Measurements from ENCODE around the gene ZDHHC8. TPM values are rescaled to one million over a fixed set of nuclear protein-coding genes. Genes with fewer than 3 reads are reported as not detected.

The ZDHHC8 gene, protein sequence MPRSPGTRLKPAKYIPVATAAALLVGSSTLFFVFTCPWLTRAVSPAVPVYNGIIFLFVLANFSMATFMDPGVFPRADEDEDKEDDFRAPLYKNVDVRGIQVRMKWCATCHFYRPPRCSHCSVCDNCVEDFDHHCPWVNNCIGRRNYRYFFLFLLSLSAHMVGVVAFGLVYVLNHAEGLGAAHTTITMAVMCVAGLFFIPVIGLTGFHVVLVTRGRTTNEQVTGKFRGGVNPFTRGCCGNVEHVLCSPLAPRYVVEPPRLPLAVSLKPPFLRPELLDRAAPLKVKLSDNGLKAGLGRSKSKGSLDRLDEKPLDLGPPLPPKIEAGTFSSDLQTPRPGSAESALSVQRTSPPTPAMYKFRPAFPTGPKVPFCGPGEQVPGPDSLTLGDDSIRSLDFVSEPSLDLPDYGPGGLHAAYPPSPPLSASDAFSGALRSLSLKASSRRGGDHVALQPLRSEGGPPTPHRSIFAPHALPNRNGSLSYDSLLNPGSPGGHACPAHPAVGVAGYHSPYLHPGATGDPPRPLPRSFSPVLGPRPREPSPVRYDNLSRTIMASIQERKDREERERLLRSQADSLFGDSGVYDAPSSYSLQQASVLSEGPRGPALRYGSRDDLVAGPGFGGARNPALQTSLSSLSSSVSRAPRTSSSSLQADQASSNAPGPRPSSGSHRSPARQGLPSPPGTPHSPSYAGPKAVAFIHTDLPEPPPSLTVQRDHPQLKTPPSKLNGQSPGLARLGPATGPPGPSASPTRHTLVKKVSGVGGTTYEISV
- total RNA-seq (2014; rRNA removed; shearing (Covaris generic)) = 7.3 and 7.7 TPM in 2 replicates

DNA sequence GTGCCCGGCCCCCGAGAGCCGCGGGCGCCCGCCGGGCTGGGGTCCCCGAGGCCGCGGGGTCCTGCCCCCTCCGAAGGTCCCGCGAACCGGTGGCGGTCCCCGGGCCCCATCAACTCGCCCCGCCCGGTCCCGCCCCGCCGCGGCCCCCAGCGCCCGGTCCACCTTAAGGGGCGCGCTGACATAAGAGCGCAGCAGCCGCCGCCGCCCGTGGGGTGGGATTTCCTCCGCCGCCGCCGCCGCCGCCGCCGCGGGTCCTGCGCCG, at the start of gene ZDHHC8:
ZDHHC8 (plus strand) TSS at position 208 of the 262 bp plus-strand sequence. CDS start 144 bp downstream, outside the sequence.

DNA sequence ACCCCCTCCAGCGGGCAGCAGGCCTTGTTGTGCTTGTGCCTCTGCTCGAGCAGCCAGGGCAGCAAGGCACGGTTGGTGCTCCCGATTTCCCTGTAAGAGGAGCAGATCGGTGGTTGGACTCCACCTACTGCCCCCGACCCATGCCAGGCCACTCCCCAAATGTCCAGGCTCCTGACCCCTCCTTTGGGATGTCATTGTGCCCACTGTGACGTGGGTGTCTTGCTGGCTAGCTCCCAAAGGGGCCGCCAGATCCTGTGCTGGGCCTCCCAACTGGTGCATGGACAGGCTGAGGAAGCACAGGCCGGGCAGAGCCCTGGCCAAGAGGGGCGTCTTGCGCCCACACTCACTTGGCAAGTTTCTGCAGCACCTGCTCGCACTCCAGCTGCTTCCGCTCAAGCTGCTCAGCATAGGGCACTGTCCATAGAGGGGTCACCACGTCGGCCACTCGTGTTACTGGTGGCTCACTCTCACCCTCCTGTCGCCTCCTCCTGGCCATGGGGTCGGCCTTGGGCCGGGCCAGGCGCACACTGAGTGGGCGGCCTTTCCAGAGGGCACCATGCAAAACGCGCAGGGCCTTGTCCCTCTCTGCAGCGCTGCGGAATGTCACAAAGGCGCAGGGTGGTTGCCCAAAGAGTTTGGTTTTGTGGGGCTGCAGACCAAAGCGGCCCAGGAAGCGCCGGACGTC, 15.8 kb upstream of the ZDHHC8 start, which contains the start of gene RANBP1:
RANBP1 (plus strand) TSS at position 414 of the 685 bp plus-strand sequence; CDS start at position 495, 81 bp downstream.

DNA sequence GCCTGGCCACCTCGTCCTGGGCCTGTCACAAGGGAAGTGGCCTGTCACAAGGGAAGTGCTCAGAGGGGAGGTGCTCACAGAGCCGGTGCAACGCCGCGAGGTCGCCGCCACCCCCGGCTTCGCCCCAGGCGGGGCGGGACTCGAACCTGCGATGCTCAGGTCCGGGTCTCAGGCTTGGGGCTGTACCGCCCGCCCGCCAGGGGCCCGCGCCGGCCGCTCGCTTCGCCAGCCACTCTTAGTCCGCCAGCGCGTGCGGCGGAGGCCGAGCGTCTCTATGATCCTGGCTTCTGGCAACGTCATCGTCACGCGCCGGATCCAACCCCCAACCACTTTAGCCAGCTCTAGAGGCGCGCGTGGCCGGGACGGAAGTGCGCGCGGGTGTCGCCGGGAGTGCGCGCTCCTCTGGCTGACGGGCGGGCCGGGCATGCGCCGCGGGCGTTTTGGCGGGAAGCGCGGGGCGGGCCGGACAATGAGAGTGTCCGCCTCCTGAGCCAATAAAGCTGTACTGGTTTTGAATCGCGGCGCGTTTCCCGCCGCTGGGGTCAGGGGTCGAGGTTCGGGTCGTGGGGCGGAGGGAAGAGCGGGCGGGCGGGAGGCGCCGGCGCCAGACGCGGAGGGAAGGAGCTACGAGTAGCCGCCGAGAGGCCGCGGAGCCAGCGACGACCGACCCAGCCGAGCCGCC, 14.5 kb upstream of the ZDHHC8 start, which contains the start of gene TRMT2A:
TRMT2A (minus strand) TSS at position 276 of the 682 bp plus-strand sequence. CDS start 320 bp downstream, outside the sequence.

DNA sequence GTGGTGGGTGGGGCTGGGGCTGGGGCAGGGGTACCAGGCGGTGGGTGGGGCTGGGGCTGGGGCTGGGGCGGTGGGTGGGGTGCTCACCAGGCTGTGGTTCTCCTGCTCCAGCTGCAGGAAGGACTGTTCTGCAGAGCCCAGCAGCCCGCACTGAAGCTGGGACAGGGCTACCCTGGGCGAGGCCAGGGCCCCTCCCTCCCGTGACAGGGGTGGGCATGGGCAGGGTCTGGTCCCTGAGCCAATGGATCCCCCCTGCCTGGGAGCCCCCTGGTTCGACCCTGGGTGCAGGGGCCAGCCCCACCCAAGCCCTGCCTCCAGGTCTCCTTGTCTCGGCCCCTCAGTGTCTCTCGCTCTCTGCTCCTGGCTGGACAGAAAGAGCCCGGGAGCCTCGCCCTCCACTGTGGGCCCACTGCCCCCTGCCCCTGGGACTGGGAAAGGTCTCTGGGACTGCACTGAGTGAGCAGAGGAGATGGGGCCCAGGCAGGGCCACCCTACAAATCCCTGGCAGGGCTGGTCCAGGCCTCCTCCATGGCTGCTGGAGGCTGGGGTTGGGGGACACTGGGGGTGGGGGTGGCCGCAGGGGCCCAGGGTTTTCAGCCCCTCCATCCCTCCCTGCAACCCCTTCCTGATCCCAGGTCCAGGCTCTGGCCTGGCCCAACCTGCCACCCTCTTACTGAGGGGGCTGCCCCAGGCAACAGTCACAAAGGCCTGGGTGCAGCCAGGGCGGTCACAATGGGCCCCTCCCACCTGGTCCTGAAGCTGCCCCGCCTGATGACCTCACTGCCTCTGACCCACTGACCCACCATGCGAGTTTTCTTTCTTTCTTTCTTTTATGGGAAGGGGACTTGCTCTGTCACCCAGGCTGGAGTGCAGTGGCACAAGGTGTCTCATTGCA, 19.0 kb downstream of the ZDHHC8 start, which contains the start of gene CCDC188:
CCDC188 (minus strand) TSS at position 675 of the 895 bp plus-strand sequence; CDS start at position 606, 69 bp downstream.

Small RNAs within 50 kb of the gene (small RNA-seq; reads per million reads assigned to genes)
- gene MIR6816 (not detected), gene RF00599 (not detected)

Other genes starting within 250 kb of the ZDHHC8 start
- gene COMT, start 190.0 kb upstream of the ZDHHC8 start, total RNA-seq (2014; rRNA removed; shearing (Covaris generic)) = 134 and 138 TPM in 2 replicates
- gene TXNRD2, start 190.0 kb upstream of the ZDHHC8 start, total RNA-seq (2014; rRNA removed; shearing (Covaris generic)) = 41.0 and 45.2 TPM in 2 replicates
- 2.2 and 2.4 TPM in 2 replicates for gene ARVCF, start 115.0 kb upstream of the ZDHHC8 start, total RNA-seq (2014; rRNA removed; shearing (Covaris generic))
- gene TANGO2, start 110.7 kb upstream of the ZDHHC8 start, total RNA-seq (2014; rRNA removed; shearing (Covaris generic)) = 8.9 and 16.8 TPM in 2 replicates
- 29.8 and 39.3 TPM in 2 replicates for gene DGCR8, start 51.6 kb upstream of the ZDHHC8 start, total RNA-seq (2014; rRNA removed; shearing (Covaris generic))
- gene RANBP1, start 15.7 kb upstream of the ZDHHC8 start, total RNA-seq (2014; rRNA removed; shearing (Covaris generic)) = 393 and 406 TPM in 2 replicates
- 60.0 and 84.0 TPM in 2 replicates for gene TRMT2A, start 14.6 kb upstream of the ZDHHC8 start, total RNA-seq (2014; rRNA removed; shearing (Covaris generic))
- 3.2 and 3.3 TPM in 2 replicates for gene CCDC188, start 19.3 kb downstream of the ZDHHC8 start, total RNA-seq (2014; rRNA removed; shearing (Covaris generic))
- 1.2 and 1.9 TPM in 2 replicates for gene RTN4R, start 136.5 kb downstream of the ZDHHC8 start, total RNA-seq (2014; rRNA removed; shearing (Covaris generic))
- gene DGCR6L, start 188.3 kb downstream of the ZDHHC8 start, total RNA-seq (2014; rRNA removed; shearing (Covaris generic)) = 41.2 and 48.0 TPM in 2 replicates